Measurements from ENCODE around the gene TRMT1L. TPM values are rescaled to one million over a fixed set of nuclear protein-coding genes. Genes with fewer than 3 reads are reported as not detected.

The TRMT1L gene
- 15.6 and 19.7 TPM in 2 replicates for total RNA-seq

GRCh38 chr1:185156854-185157598 lies at the start of gene TRMT1L, which contains the start of gene SWT1:
TRMT1L (minus strand) TSS chr1:185156953; CDS start chr1:185156712, 241 bp downstream.
SWT1 (plus strand) TSS chr1:185157167; CDS start chr1:185160842, 3,675 bp downstream.

Other genes starting within 250 kb of the TRMT1L start
- 40.5 and 151 TPM in 2 replicates for gene NIBAN1, start 182.4 kb downstream of the TRMT1L start, total RNA-seq
- 31.1 and 36.7 TPM in 2 replicates for gene RNF2, start 111.4 kb downstream of the TRMT1L start, total RNA-seq
- gene SWT1, start 214 bp upstream of the TRMT1L start, total RNA-seq = 4.2 and 5.7 TPM in 2 replicates
- 36.1 and 75.6 TPM in 2 replicates for gene IVNS1ABP, start 160.3 kb upstream of the TRMT1L start, total RNA-seq